Epithelial cell of proximal tubule (primary cell): ENCODE data around the gene TFDP1. TPM values are rescaled to one million over a fixed set of nuclear protein-coding genes. Genes with fewer than 3 reads are reported as not detected.

ENCODE experiments used
- DNase-seq: peaks from one replicate; pipeline ENCODE4 v3.0.0-alpha.2; 2011; ENCODE audit warnings: low read depth
- H3K4me3 ChIP-seq: 2 replicates; pipeline ENCODE4 v1.5.1; 2011; ENCODE audit warnings: low read depth, mild to moderate bottlenecking, low read length
- CTCF ChIP-seq: conservative IDR thresholded peaks from 2 replicates; pipeline ENCODE4 v1.5.1; 2012; ENCODE audit warnings: low read depth, mild to moderate bottlenecking, low read length
- total RNA-seq: library from RNA; depleted of rRNA; stranded (reverse); fragments of >200 nt; gene quantifications from 2 replicates; pipeline ENCODE4 v1.2.3, GENCODE V29; 2015

The TFDP1 gene
- total RNA-seq, 1 donor from 2014 or later, result 105 TPM

- no peak for TF ChIP-seq CTCF
- no peak for DNase-seq
- no peak overlapping the region for H3K4me3 ChIP-seq
These were observed 39.1 kb upstream of the TFDP1 start for GRCh38 chr13:113545455-113545930.

- TF ChIP-seq CTCF, result no peak
- no peak for DNase-seq
- H3K4me3 ChIP-seq, result no peak overlapping the region
These were observed 38.5 kb upstream of the TFDP1 start for GRCh38 chr13:113545931-113546516.

- DNase-seq, result no peak
- TF ChIP-seq CTCF, result no peak
- no peak overlapping the region for H3K4me3 ChIP-seq
These were observed 37.8 kb upstream of the TFDP1 start for GRCh38 chr13:113546571-113547237.

- DNase-seq, result no peak
- H3K4me3 ChIP-seq, result no peak overlapping the region
- no peak for TF ChIP-seq CTCF
These were observed 37.1 kb upstream of the TFDP1 start for GRCh38 chr13:113547238-113547971.

- no peak for DNase-seq
- H3K4me3 ChIP-seq, result no peak overlapping the region
- TF ChIP-seq CTCF, result no peak
These were observed 36.3 kb upstream of the TFDP1 start for GRCh38 chr13:113548171-113548641.

- no peak for DNase-seq
- no peak for TF ChIP-seq CTCF
- no peak overlapping the region for H3K4me3 ChIP-seq
These were observed 35.6 kb upstream of the TFDP1 start for GRCh38 chr13:113548778-113549621.
